ENCODE measurements around the gene HIVEP3.

- TF ChIP-seq CTCF (conservative IDR thresholded peaks at IDR 0.05) (no peak), EZH2 (IDR thresholded peaks at IDR 0.05; ENCODE audit: low read depth) (no peak)
Measured at GRCh38 chr1:41958015-41958673, 39.4 kb upstream of the HIVEP3 start.
